Measurements from ENCODE around the gene KCTD1.
A peak's percentile ranks its signal among the peaks of the same experiment; 100 is the strongest.

KCTD1 gene

GRCh38 chr18:26479065-26479680 is 69.2 kb downstream of the KCTD1 start:
- DNase-seq = no peak

- DNase-seq = no peak
Observed at GRCh38 chr18:26477828-26478466, 70.4 kb downstream of the KCTD1 start.

- no peak for DNase-seq
Observed at GRCh38 chr18:26476697-26477096, 71.7 kb downstream of the KCTD1 start.

- no peak for DNase-seq
Observed at GRCh38 chr18:26474542-26474941, 73.8 kb downstream of the KCTD1 start.

GRCh38 chr18:26473672-26474071 is 74.7 kb downstream of the KCTD1 start:
- peak; percentile 41 for DNase-seq

- DNase-seq = no peak
Observed at GRCh38 chr18:26471826-26472225, 76.5 kb downstream of the KCTD1 start.

GRCh38 chr18:26471027-26471426 is 77.3 kb downstream of the KCTD1 start:
- no peak for DNase-seq

- DNase-seq = no peak
Observed at GRCh38 chr18:26470011-26470637, 78.2 kb downstream of the KCTD1 start.

GRCh38 chr18:26468931-26469340 is 79.4 kb downstream of the KCTD1 start:
- DNase-seq = no peak

- no peak for DNase-seq
Observed at GRCh38 chr18:26466026-26466425, 82.3 kb downstream of the KCTD1 start.

- no peak for DNase-seq
Observed at GRCh38 chr18:26465431-26465830, 82.9 kb downstream of the KCTD1 start.

GRCh38 chr18:26464128-26465011 is 84.0 kb downstream of the KCTD1 start:
- no peak for DNase-seq

- DNase-seq = no peak
Observed at GRCh38 chr18:26462355-26462754, 86.0 kb downstream of the KCTD1 start.

- no peak for DNase-seq
Observed at GRCh38 chr18:26461405-26461804, 86.9 kb downstream of the KCTD1 start.

GRCh38 chr18:26460449-26461091 is 87.8 kb downstream of the KCTD1 start:
- DNase-seq = no peak

GRCh38 chr18:26459884-26460283 is 88.5 kb downstream of the KCTD1 start:
- no peak for DNase-seq

- DNase-seq = no peak
Observed at GRCh38 chr18:26459340-26459739, 89.0 kb downstream of the KCTD1 start.

GRCh38 chr18:26458526-26459232 is 89.7 kb downstream of the KCTD1 start:
- no peak for DNase-seq

- DNase-seq = no peak
Observed at GRCh38 chr18:26457611-26458353, 90.6 kb downstream of the KCTD1 start.

GRCh38 chr18:26457195-26457594 is 91.2 kb downstream of the KCTD1 start:
- no peak for DNase-seq

GRCh38 chr18:26456070-26456491 is 92.3 kb downstream of the KCTD1 start:
- DNase-seq = no peak

Measured in femur (tissue), 1 donor.